ENCODE measurements around the gene GCNT2.

GRCh38 chr6:10528158-10528981 lies 7.2 kb downstream of the GCNT2 start:
- TF ChIP-seq CTCF (IDR thresholded peaks at IDR 0.05) (no peak), POLR2A (IDR thresholded peaks at IDR 0.05) (no peak), POLR2AphosphoS5 (IDR thresholded peaks at IDR 0.05) (no peak)

Data from gastroesophageal sphincter (tissue), 3 donors.